ENCODE data around the gene IPO5.

DNA sequence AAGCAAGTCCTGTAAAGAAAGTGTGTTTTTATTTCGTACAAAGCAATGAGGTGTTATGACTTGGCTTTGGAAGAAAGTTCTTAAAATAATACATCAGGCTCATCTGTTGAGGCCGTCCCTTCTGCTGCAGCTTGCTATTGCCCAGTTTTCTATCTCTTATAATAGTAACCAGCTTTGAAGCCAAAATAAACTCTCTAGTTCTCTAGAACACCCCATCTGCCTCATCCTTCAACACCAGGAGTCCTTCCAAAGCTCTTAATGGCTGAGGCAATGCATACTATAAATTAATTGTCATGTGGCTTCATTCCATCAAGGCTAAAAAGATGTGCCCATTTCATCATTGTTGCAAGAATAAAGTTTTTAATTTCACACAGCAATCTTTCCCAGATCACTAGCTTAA, 49.4 kb upstream of the IPO5 start:
- TF ChIP-seq, protein P1, sequence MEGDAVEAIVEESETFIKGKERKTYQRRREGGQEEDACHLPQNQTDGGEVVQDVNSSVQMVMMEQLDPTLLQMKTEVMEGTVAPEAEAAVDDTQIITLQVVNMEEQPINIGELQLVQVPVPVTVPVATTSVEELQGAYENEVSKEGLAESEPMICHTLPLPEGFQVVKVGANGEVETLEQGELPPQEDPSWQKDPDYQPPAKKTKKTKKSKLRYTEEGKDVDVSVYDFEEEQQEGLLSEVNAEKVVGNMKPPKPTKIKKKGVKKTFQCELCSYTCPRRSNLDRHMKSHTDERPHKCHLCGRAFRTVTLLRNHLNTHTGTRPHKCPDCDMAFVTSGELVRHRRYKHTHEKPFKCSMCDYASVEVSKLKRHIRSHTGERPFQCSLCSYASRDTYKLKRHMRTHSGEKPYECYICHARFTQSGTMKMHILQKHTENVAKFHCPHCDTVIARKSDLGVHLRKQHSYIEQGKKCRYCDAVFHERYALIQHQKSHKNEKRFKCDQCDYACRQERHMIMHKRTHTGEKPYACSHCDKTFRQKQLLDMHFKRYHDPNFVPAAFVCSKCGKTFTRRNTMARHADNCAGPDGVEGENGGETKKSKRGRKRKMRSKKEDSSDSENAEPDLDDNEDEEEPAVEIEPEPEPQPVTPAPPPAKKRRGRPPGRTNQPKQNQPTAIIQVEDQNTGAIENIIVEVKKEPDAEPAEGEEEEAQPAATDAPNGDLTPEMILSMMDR (IDR thresholded peaks at IDR 0.05): no peak
- TF ChIP-seq POLR2A (IDR thresholded peaks at IDR 0.05): no peak
- TF ChIP-seq POLR2AphosphoS5 (IDR thresholded peaks at IDR 0.05): no peak

Data from breast epithelium (tissue), 3 donors.